ENCODE measurements around the gene RUSC2.

GRCh38 chr9:35464141-35465025, 25.5 kb upstream of the RUSC2 start:
- no peak for TF ChIP-seq GABPA (IDR thresholded peaks at IDR 0.05; ENCODE audit: low read depth)
- TF ChIP-seq, protein P1, sequence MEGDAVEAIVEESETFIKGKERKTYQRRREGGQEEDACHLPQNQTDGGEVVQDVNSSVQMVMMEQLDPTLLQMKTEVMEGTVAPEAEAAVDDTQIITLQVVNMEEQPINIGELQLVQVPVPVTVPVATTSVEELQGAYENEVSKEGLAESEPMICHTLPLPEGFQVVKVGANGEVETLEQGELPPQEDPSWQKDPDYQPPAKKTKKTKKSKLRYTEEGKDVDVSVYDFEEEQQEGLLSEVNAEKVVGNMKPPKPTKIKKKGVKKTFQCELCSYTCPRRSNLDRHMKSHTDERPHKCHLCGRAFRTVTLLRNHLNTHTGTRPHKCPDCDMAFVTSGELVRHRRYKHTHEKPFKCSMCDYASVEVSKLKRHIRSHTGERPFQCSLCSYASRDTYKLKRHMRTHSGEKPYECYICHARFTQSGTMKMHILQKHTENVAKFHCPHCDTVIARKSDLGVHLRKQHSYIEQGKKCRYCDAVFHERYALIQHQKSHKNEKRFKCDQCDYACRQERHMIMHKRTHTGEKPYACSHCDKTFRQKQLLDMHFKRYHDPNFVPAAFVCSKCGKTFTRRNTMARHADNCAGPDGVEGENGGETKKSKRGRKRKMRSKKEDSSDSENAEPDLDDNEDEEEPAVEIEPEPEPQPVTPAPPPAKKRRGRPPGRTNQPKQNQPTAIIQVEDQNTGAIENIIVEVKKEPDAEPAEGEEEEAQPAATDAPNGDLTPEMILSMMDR (IDR thresholded peaks at IDR 0.05; ENCODE audit: insufficient read depth, low read length): no peak
